BLaER1 (cell line): ENCODE results near the gene ASB2.

Experiments
- H3K27ac ChIP-seq: shearing (Covaris generic); formaldehyde crosslinking; 2 replicates; pipeline ENCODE4 v1.8.1; 2022
- H3K27me3 ChIP-seq: shearing (Covaris generic); formaldehyde crosslinking; 2 replicates; pipeline ENCODE4 v1.8.1; 2022
- H3K36me3 ChIP-seq: shearing (Covaris generic); formaldehyde crosslinking; 2 replicates; pipeline ENCODE4 v1.8.1; 2022
- H3K4me1 ChIP-seq: shearing (Covaris generic); formaldehyde crosslinking; 2 replicates; pipeline ENCODE4 v1.8.1; 2022
- H3K4me2 ChIP-seq: shearing (Covaris generic); formaldehyde crosslinking; 2 replicates; pipeline ENCODE4 v1.8.1; 2022
- H3K4me3 ChIP-seq: shearing (Covaris generic); formaldehyde crosslinking; 2 replicates; pipeline ENCODE4 v1.8.1; 2022
- H3K9ac ChIP-seq: shearing (Covaris generic); formaldehyde crosslinking; 2 replicates; pipeline ENCODE4 v1.8.1; 2022
- H3K9me3 ChIP-seq: shearing (Covaris generic); formaldehyde crosslinking; 2 replicates; pipeline ENCODE4 v1.8.1; 2022
- H4K20me1 ChIP-seq: shearing (Covaris generic); formaldehyde crosslinking; 2 replicates; pipeline ENCODE4 v1.8.1; 2022
- Cebpa-rat ChIP-seq: shearing (Covaris generic); IDR thresholded peaks from 2 replicates; pipeline ENCODE4 v1.8.1; 2022

ASB2 gene

GRCh38 chr14:93982230-93983007 lies 6.0 kb upstream of the ASB2 start:
- TF ChIP-seq Cebpa-rat, result no peak
- H4K20me1 ChIP-seq, result no peaks in the 10 kb centered on the region
- H3K4me3 ChIP-seq, result no peak overlapping the region
- H3K9ac ChIP-seq, result no peak overlapping the region
- H3K4me2 ChIP-seq, result no peak overlapping the region
- H3K27me3 ChIP-seq, result peaks cover 46% of the 10 kb centered on the region
- H3K36me3 ChIP-seq, result no peaks in the 10 kb centered on the region
- H3K9me3 ChIP-seq, result peaks cover 13% of the 10 kb centered on the region; the same call in 1 of the 2 replicates
- H3K27ac ChIP-seq, result no peak overlapping the region
- H3K4me1 ChIP-seq, result peaks cover 21% of the 10 kb centered on the region

GRCh38 chr14:93981316-93982229 lies 5.2 kb upstream of the ASB2 start:
- peaks cover 29% of the 10 kb centered on the region for H3K4me1 ChIP-seq
- H3K27ac ChIP-seq, result no peak overlapping the region
- H3K9me3 ChIP-seq, result peaks cover 14% of the 10 kb centered on the region; the same call in 1 of the 2 replicates
- no peak overlapping the region for H3K4me3 ChIP-seq
- H3K9ac ChIP-seq, result no peak overlapping the region
- H3K36me3 ChIP-seq, result no peaks in the 10 kb centered on the region
- H4K20me1 ChIP-seq, result no peaks in the 10 kb centered on the region
- peaks cover 39% of the 10 kb centered on the region for H3K27me3 ChIP-seq
- H3K4me2 ChIP-seq, result no peak overlapping the region
- no peak for TF ChIP-seq Cebpa-rat

- Histone ChIP-seq H3K9me3 (peaks cover 14% of the 10 kb centered on the region; the same call in 1 of the 2 replicates), H3K36me3 (no peaks in the 10 kb centered on the region), H3K27ac (no peak overlapping the region), H3K4me2 (no peak overlapping the region), H3K9ac (no peak overlapping the region), H3K4me3 (no peak overlapping the region), H3K4me1 (peaks cover 39% of the 10 kb centered on the region), H4K20me1 (no peaks in the 10 kb centered on the region), H3K27me3 (peaks cover 37% of the 10 kb centered on the region)
- no peak for TF ChIP-seq Cebpa-rat
Measured at GRCh38 chr14:93980456-93981201, 4.3 kb upstream of the ASB2 start.

GRCh38 chr14:93978735-93979134 lies 2.4 kb upstream of the ASB2 start:
- Histone ChIP-seq H3K4me2 (peak overlapping the region; percentile 82), H3K27me3 (peaks cover 48% of the 10 kb centered on the region), H3K36me3 (no peaks in the 10 kb centered on the region), H3K4me3 (no peak overlapping the region), H3K9ac (no peak overlapping the region), H3K9me3 (peaks cover 14% of the 10 kb centered on the region; the same call in 1 of the 2 replicates), H3K4me1 (peaks cover 58% of the 10 kb centered on the region), H4K20me1 (no peaks in the 10 kb centered on the region), H3K27ac (no peak overlapping the region)
- TF ChIP-seq Cebpa-rat, result no peak

- peak overlapping the region; percentile 82 for H3K4me2 ChIP-seq
- no peaks in the 10 kb centered on the region for H4K20me1 ChIP-seq
- no peak overlapping the region for H3K9ac ChIP-seq
- peaks cover 9% of the 10 kb centered on the region; the same call in 1 of the 2 replicates for H3K9me3 ChIP-seq
- no peak overlapping the region for H3K27ac ChIP-seq
- peaks cover 60% of the 10 kb centered on the region for H3K4me1 ChIP-seq
- peaks cover 54% of the 10 kb centered on the region for H3K27me3 ChIP-seq
- no peak for TF ChIP-seq Cebpa-rat
- no peaks in the 10 kb centered on the region for H3K36me3 ChIP-seq
- no peak overlapping the region for H3K4me3 ChIP-seq
Measured at GRCh38 chr14:93977790-93978581, 1.6 kb upstream of the ASB2 start.

- no peaks in the 10 kb centered on the region for H3K36me3 ChIP-seq
- no peak overlapping the region for H3K9ac ChIP-seq
- H3K27me3 ChIP-seq, result peaks cover 52% of the 10 kb centered on the region
- H3K4me1 ChIP-seq, result peaks cover 65% of the 10 kb centered on the region
- peaks cover 9% of the 10 kb centered on the region; the same call in 1 of the 2 replicates for H3K9me3 ChIP-seq
- H3K27ac ChIP-seq, result no peak overlapping the region
- H3K4me3 ChIP-seq, result no peak overlapping the region
- TF ChIP-seq Cebpa-rat, result no peak
- no peaks in the 10 kb centered on the region for H4K20me1 ChIP-seq
- peak overlapping the region; percentile 82 for H3K4me2 ChIP-seq
Measured at GRCh38 chr14:93977171-93977570, 801 bp upstream of the ASB2 start.

- Histone ChIP-seq H3K9me3 (peaks cover 9% of the 10 kb centered on the region; the same call in 1 of the 2 replicates), H3K4me3 (peak overlapping the region; percentile 40), H3K4me2 (peak overlapping the region; percentile 82), H3K9ac (no peak overlapping the region), H3K4me1 (peaks cover 75% of the 10 kb centered on the region), H3K36me3 (no peaks in the 10 kb centered on the region), H3K27me3 (peaks cover 40% of the 10 kb centered on the region), H4K20me1 (no peaks in the 10 kb centered on the region), H3K27ac (no peak overlapping the region)
- TF ChIP-seq Cebpa-rat, result no peak
Measured at GRCh38 chr14:93975791-93976476, 436 bp downstream of the ASB2 start.

- Histone ChIP-seq H3K27ac (no peak overlapping the region), H3K9ac (no peak overlapping the region), H3K4me1 (peaks cover 86% of the 10 kb centered on the region), H4K20me1 (no peaks in the 10 kb centered on the region), H3K4me2 (peak overlapping the region; percentile 82), H3K27me3 (peaks cover 29% of the 10 kb centered on the region), H3K9me3 (peaks cover 9% of the 10 kb centered on the region; the same call in 1 of the 2 replicates), H3K4me3 (no peak overlapping the region), H3K36me3 (no peaks in the 10 kb centered on the region)
- TF ChIP-seq Cebpa-rat, result no peak
Measured at GRCh38 chr14:93974833-93975232, 1.5 kb downstream of the ASB2 start.
